ENCODE data around the gene LCN10. TPM values are rescaled to one million over a fixed set of nuclear protein-coding genes. Genes with fewer than 3 reads are reported as not detected.

The LCN10 gene
- total RNA-seq, 4 donors from 2014 or later, result 7.0 to 12.6 (median 9.8) TPM

GRCh38 chr9:136690104-136690805 lies 52.5 kb downstream of the LCN10 start:
- TF ChIP-seq, protein P1, sequence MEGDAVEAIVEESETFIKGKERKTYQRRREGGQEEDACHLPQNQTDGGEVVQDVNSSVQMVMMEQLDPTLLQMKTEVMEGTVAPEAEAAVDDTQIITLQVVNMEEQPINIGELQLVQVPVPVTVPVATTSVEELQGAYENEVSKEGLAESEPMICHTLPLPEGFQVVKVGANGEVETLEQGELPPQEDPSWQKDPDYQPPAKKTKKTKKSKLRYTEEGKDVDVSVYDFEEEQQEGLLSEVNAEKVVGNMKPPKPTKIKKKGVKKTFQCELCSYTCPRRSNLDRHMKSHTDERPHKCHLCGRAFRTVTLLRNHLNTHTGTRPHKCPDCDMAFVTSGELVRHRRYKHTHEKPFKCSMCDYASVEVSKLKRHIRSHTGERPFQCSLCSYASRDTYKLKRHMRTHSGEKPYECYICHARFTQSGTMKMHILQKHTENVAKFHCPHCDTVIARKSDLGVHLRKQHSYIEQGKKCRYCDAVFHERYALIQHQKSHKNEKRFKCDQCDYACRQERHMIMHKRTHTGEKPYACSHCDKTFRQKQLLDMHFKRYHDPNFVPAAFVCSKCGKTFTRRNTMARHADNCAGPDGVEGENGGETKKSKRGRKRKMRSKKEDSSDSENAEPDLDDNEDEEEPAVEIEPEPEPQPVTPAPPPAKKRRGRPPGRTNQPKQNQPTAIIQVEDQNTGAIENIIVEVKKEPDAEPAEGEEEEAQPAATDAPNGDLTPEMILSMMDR (IDR thresholded peaks at IDR 0.05), result no peak
- TF ChIP-seq POLR2AphosphoS5 (IDR thresholded peaks at IDR 0.05) (no peak), EP300 (IDR thresholded peaks at IDR 0.05) (no peak), POLR2A (IDR thresholded peaks at IDR 0.05; ENCODE audit: low read depth) (no peak)
- Histone ChIP-seq H3K27me3 (no peaks in the 10 kb centered on the region), H3K27ac (replicated peaks in 1 of 4) (peak overlapping the region; percentile 68 to 89 (median 79)), H3K4me3 (no peak overlapping the region), H3K36me3 (no peaks in the 10 kb centered on the region), H3K9me3 (no peaks in the 10 kb centered on the region), H3K4me1 (peaks cover 53 to 67% (median 62%) of the 10 kb centered on the region in 4 donors)
- DNase-seq (ENCODE audit: extremely low spot score), result no peak
- intact Hi-C loops (cut with DNase I), result loop anchor here (10.0 kb wide), 1 partner anchor 205 kb away; the partner anchor contains the start of gene SEC16A
- WGBS, result 71% methylated on average over 11 of the region's 25 CpGs

DNA sequence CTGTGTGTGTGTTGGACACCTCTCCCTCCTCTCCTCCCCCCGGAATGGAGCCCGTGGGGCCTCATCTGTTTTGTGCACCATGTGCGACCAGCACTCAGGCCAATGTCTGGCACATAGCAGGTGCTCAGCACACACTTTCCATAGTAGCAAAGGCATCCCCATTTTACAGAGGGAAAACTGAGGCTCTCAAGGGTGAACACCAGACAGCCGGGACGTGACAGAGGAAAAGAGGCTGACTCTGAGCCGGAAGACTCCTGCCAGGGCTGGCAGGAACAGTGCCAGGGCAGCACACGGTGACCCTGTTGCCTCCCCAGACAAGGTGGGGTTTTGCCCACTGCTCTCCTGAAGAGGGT lies 53.7 kb downstream of the LCN10 start:
- 79% methylated on average over 7 of the region's 7 CpGs for WGBS
- Histone ChIP-seq H3K9me3 (no peaks in the 10 kb centered on the region), H3K27ac (replicated peaks in 1 of 4) (peak overlapping the region in 2 of 4 donors; percentile 78 to 89), H3K4me3 (no peak overlapping the region), H3K36me3 (peaks cover 0 to 3% (median 0%) of the 10 kb centered on the region in 4 donors), H3K4me1 (peaks cover 57 to 76% (median 71%) of the 10 kb centered on the region in 4 donors), H3K27me3 (no peaks in the 10 kb centered on the region)
- no peak for DNase-seq (ENCODE audit: extremely low spot score)
- intact Hi-C loops (cut with DNase I), result loop anchor here (5.0 kb wide), 1 partner anchor 38 kb away; no protein-coding TSS in a partner anchor
- TF ChIP-seq POLR2A (IDR thresholded peaks at IDR 0.05; ENCODE audit: low read depth) (no peak), EP300 (IDR thresholded peaks at IDR 0.05) (no peak)

DNA sequence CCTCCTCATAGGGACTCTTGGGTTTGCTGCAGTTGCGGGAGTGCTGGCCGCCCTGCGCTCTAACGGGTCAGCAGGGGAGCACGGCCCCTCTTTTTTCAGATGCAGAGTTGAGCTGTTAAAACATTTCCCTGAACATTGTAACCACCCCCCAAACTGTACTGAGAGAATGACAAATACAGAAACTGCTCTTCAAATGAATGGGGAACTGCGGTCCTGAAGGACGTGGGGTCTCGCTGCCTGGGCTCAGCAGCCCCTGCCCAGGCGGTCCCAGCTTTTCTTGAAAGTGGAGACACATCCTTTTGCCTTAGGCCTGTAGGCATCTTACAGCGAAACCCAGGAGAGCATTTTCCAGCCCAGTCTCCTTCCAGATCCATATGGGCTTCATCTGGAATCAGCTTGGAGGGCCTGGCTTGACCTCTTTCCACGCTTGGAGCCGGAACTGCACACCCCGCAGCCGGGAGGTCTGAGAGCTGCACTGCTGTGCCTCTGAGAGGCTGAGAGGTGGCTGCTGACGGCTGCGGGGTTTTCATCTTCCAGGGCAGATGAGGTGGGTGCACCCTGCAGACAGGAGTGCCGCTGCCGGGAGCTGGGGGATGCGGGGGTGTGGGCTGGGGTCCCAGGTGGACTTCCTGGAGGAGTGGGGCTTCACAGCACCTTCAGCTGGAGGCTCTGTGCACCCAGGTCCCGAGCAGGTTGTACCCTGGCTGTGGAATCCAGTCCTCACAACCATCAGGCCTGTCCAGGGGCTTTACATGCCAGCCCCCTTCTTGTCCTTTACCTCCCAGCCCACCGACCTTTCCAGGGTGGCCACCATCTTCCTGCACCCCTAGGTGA lies 54.2 kb downstream of the LCN10 start:
- Histone ChIP-seq H3K27ac (replicated peaks in 1 of 4) (peak overlapping the region; percentile 75 to 93 (median 84)), H3K27me3 (no peaks in the 10 kb centered on the region), H3K36me3 (peaks cover 0 to 3% (median 0%) of the 10 kb centered on the region in 4 donors), H3K9me3 (no peaks in the 10 kb centered on the region), H3K4me3 (no peak overlapping the region), H3K4me1 (peaks cover 55 to 76% (median 66%) of the 10 kb centered on the region in 4 donors)
- WGBS, result 68% methylated on average over 14 of the region's 21 CpGs
- TF ChIP-seq POLR2A (IDR thresholded peaks at IDR 0.05; ENCODE audit: low read depth) (no peak), EP300 (IDR thresholded peaks at IDR 0.05) (no peak), POLR2AphosphoS5 (IDR thresholded peaks at IDR 0.05) (no peak)
- TF ChIP-seq, protein P1 (IDR thresholded peaks at IDR 0.05), result no peak
- no peak for DNase-seq (ENCODE audit: extremely low spot score)
- intact Hi-C loops (cut with DNase I), result loop anchor here (5.0 kb wide), 1 partner anchor 39 kb away; no protein-coding TSS in a partner anchor

Small RNA genes lying within 50 kb of the gene (small RNA-seq; reads per million reads assigned to genes)
- 0 reads per million in 3 donors for gene ATP6V1G1P3
- 0 reads per million in 3 donors for gene MIR6722

Other genes with a start within 250 kb of the LCN10 start
- gene NOTCH1, start 196.9 kb downstream of the LCN10 start, total RNA-seq, result 10 to 100 TPM; 48.6 to 90.6 (median 58.8) TPM
- 100 to 1,000 TPM in 1 of 4 donors, 10 to 100 TPM in 3; 33.2 to 134 (median 78.7) TPM for gene EGFL7, start 80.0 kb downstream of the LCN10 start, total RNA-seq
- gene AGPAT2, start 55.5 kb downstream of the LCN10 start, total RNA-seq, result 10 to 100 TPM; 22.0 to 52.8 (median 39.3) TPM
- 10 to 100 TPM in 3 of 4 donors, 1 to 10 TPM in 1; 6.6 to 27.8 (median 21.5) TPM for gene DIPK1B, start 30.4 kb downstream of the LCN10 start, total RNA-seq
- 10 to 100 TPM; 12.5 to 32.0 (median 23.9) TPM for gene LCN6, start 5.6 kb upstream of the LCN10 start, total RNA-seq
- not detected for gene LCN8, start 15.3 kb upstream of the LCN10 start, total RNA-seq
- gene LCN15, start 21.6 kb upstream of the LCN10 start, total RNA-seq, result not detected
- 10 to 100 TPM; 27.9 to 48.7 (median 31.5) TPM for gene TMEM141, start 48.4 kb upstream of the LCN10 start, total RNA-seq
- gene CCDC183, start 53.4 kb upstream of the LCN10 start, total RNA-seq, result 1 to 10 TPM in 2 of 4 donors, under 1 TPM in 2; 0.33 to 2.5 (median 1.4) TPM
- gene RABL6, start 65.0 kb upstream of the LCN10 start, total RNA-seq, result 100 to 1,000 TPM in 1 of 4 donors, 10 to 100 TPM in 3; 56.3 to 110 (median 83.0) TPM
- gene AJM1, start 99.5 kb upstream of the LCN10 start, total RNA-seq, result 10 to 100 TPM in 3 of 4 donors, 1 to 10 TPM in 1; 3.3 to 14.0 (median 11.4) TPM
- 10 to 100 TPM; 43.4 to 84.1 (median 53.9) TPM for gene PHPT1, start 106.5 kb upstream of the LCN10 start, total RNA-seq
- 1 to 10 TPM; 1.7 to 4.7 (median 2.1) TPM for gene MAMDC4, start 109.4 kb upstream of the LCN10 start, total RNA-seq
- 100 to 1,000 TPM; 233 to 283 (median 247) TPM for gene EDF1, start 123.4 kb upstream of the LCN10 start, total RNA-seq
- gene TRAF2, start 143.6 kb upstream of the LCN10 start, total RNA-seq, result 10 to 100 TPM in 2 of 4 donors, 1 to 10 TPM in 2; 6.6 to 15.5 (median 12.4) TPM
- 100 to 1,000 TPM; 238 to 303 (median 267) TPM for gene FBXW5, start 201.8 kb upstream of the LCN10 start, total RNA-seq
- gene C8G, start 202.3 kb upstream of the LCN10 start, total RNA-seq, result not detected
- gene LCN12, start 209.3 kb upstream of the LCN10 start, total RNA-seq, result not detected
- 10 to 100 TPM; 10.4 to 77.9 (median 51.6) TPM for gene PTGDS, start 234.6 kb upstream of the LCN10 start, total RNA-seq
- gene LCNL1, start 240.1 kb upstream of the LCN10 start, total RNA-seq, result under 1 TPM in 3 of 4 donors, not detected in 1; 0.11 to 0.42 (median 0.39) TPM
- 10 to 100 TPM; 28.8 to 39.9 (median 37.8) TPM for gene PAXX, start 249.5 kb upstream of the LCN10 start, total RNA-seq

Measured in esophagus muscularis mucosa (tissue), 4 donors.